GM23248 (cell line): Measurements from ENCODE around the gene PRR22. TPM values are rescaled to one million over a fixed set of nuclear protein-coding genes. Genes with fewer than 3 reads are reported as not detected.
A peak's percentile ranks its signal among the peaks of the same experiment; 100 is the strongest.

ENCODE experiments used
- DNase-seq: peaks from one replicate; pipeline ENCODE4 v3.0.0-alpha.2; 2015
- H2AFZ ChIP-seq: fragments of 200-600 bp; sonication (generic); 2 replicates; pipeline ENCODE4 v1.6.1; 2016; ENCODE audit warnings: antibody characterized with exemption
- H3F3A ChIP-seq: fragments of 200-600 bp; sonication (generic); 2 replicates; pipeline ENCODE4 v1.6.1; 2016; ENCODE audit warnings: mild to moderate bottlenecking, antibody characterized with exemption, mixed run types; ENCODE audit not compliant: insufficient read depth
- H3K27ac ChIP-seq: fragments of 200-600 bp; sonication (generic); 2 replicates; pipeline ENCODE4 v1.5.1; 2016; ENCODE audit warnings: mild to moderate bottlenecking
- H3K27me3 ChIP-seq: fragments of 200-600 bp; sonication (generic); replicated peaks from 2 replicates; pipeline ENCODE4 v1.6.1; 2016; ENCODE audit warnings: mild to moderate bottlenecking; ENCODE audit not compliant: insufficient read depth
- H3K36me3 ChIP-seq: fragments of 200-600 bp; sonication (generic); 2 replicates; pipeline ENCODE4 v1.6.1; 2016; ENCODE audit warnings: low read depth, mild to moderate bottlenecking
- H3K4me1 ChIP-seq: fragments of 200-600 bp; sonication (generic); 2 replicates; pipeline ENCODE4 v1.6.1; 2016; ENCODE audit warnings: mild to moderate bottlenecking; ENCODE audit not compliant: insufficient read depth
- H3K4me2 ChIP-seq: fragments of 200-600 bp; sonication (generic); one replicate; pipeline ENCODE4 v1.6.1; 2016; ENCODE audit warnings: mild to moderate bottlenecking; ENCODE audit not compliant: unreplicated experiment
- H3K4me3 ChIP-seq: fragments of 200-600 bp; sonication (generic); 2 replicates; pipeline ENCODE4 v1.5.1; 2016; ENCODE audit warnings: mild to moderate bottlenecking
- H3K79me2 ChIP-seq: fragments of 200-600 bp; sonication (generic); 2 replicates; pipeline ENCODE4 v1.6.1; 2016; ENCODE audit warnings: mild to moderate bottlenecking; ENCODE audit not compliant: insufficient read depth
- H3K9ac ChIP-seq: fragments of 200-600 bp; sonication (generic); 2 replicates; pipeline ENCODE4 v1.6.1; 2016; ENCODE audit warnings: mild to moderate bottlenecking
- H3K9me2 ChIP-seq: fragments of 200-600 bp; sonication (generic); 2 replicates; pipeline ENCODE4 v1.6.1; 2016; ENCODE audit warnings: mixed run types, mild to moderate bottlenecking, moderate library complexity; ENCODE audit not compliant: insufficient read depth
- H3K9me3 ChIP-seq: fragments of 200-600 bp; sonication (generic); one replicate; pipeline ENCODE4 v1.6.1; 2017; ENCODE audit warnings: low read depth
- H4K20me1 ChIP-seq: fragments of 200-600 bp; sonication (generic); 2 replicates; pipeline ENCODE4 v1.6.0; 2016; ENCODE audit not compliant: insufficient read depth
- EZH2 ChIP-seq: fragments of 200-600 bp; sonication (generic); IDR thresholded peaks from 2 replicates; pipeline ENCODE4 v1.6.1; 2018; ENCODE audit warnings: antibody characterized with exemption, mild to moderate bottlenecking; ENCODE audit not compliant: insufficient read depth, poor library complexity, severe bottlenecking
- EZH2phosphoT487 ChIP-seq: fragments of 200-600 bp; sonication (generic); IDR thresholded peaks from 2 replicates; pipeline ENCODE4 v1.6.1; 2018; ENCODE audit warnings: antibody characterized with exemption, moderate library complexity, mild to moderate bottlenecking, low read depth; ENCODE audit not compliant: insufficient read depth
- WGBS, 2 experiments: methylation state at CpG; one replicate each; pipeline ENCODE4 v1.1.6; 2015 to 2017; ENCODE audit warnings: low lambda C conversion rate in 2 of 2, low coverage in 1 of 2; ENCODE audit errors: missing lambda C conversion rate in 2 of 2; 5-methylcytosine and 5-hydroxymethylcytosine counted together
- in situ Hi-C: fragments of 300-500 bp; cut with MboI; formaldehyde crosslinking; loops from 2 replicates; pipeline ENCODE4 v1.15.0; 2020
- polyA plus RNA-seq: library from polyadenylated mRNA; unstranded; fragments of >200 nt; fragmentation: Nextera tagmentation; extraction: Ambion mirVana; gene quantifications from 2 replicates; pipeline ENCODE4 v1.2.1, GENCODE V29; 2016
- total RNA-seq: library from RNA; depleted of rRNA; stranded (reverse); fragments of >200 nt; shearing (Covaris generic); gene quantifications from 2 replicates; pipeline ENCODE4 v1.2.3, GENCODE V29; 2014

PRR22 gene
- total and polyA plus RNA-seq, 2 experiments from 2014 or later, result 0.19 TPM; not detected in 1

DNA sequence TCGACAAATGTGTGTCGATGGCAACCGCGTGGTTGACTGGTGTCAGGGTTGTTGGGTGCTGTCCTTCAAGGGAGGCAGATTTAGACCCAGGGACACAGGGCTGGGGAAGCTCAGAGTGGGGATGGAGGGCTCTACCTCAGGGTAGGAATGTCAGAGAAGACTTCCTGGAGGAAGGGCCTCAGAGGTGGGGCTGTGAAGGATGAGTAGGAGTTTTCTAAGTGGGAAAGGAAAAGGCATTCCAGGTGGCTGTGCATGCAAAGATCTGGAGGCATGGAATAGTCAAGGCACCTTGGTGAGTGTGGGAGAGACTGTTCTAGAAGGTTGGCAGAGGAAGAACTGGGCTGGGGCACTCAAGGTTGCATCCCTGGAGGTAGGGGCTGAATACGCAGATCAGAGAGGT, 22.4 kb upstream of the PRR22 start:
- no peak overlapping the region for H3K27ac ChIP-seq
- in situ Hi-C loops, result no loop called here
- H2AFZ ChIP-seq, result no peak overlapping the region
- 89 to 91% methylated on average over 5 of the region's 5 CpGs for WGBS, 2 experiments
- no peak for DNase-seq
- no peak overlapping the region for H3K4me2 ChIP-seq
- no peaks in the 10 kb centered on the region for H3K9me2 ChIP-seq
- TF ChIP-seq EZH2 (no peak), EZH2phosphoT487 (no peak)
- peaks cover 15% of the 10 kb centered on the region for H3K27me3 ChIP-seq
- no peaks in the 10 kb centered on the region for H3K9me3 ChIP-seq
- no peaks in the 10 kb centered on the region for H3F3A ChIP-seq
- no peaks in the 10 kb centered on the region for H4K20me1 ChIP-seq
- H3K4me3 ChIP-seq, result no peak overlapping the region
- no peaks in the 10 kb centered on the region for H3K79me2 ChIP-seq
- H3K36me3 ChIP-seq, result no peaks in the 10 kb centered on the region
- no peak overlapping the region for H3K9ac ChIP-seq
- no peaks in the 10 kb centered on the region for H3K4me1 ChIP-seq

DNA sequence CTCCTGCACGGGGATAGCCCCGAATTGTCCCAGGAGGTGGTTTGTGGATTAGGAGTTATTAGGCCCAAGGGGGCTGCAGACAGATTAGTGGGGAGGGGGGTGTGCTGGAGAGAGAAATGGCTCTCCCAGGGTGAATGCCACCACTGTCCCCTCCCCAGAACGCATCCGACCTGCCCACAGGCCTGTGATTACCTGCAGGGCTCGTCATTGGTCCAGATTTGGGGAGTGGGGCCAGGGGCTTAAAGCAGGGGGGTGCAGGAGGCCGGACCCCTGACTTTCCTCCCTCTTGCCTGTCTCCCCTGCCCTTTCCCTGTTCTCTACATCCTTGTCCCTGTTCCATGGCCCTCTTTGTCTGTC, 21.6 kb upstream of the PRR22 start:
- no peak overlapping the region for H2AFZ ChIP-seq
- in situ Hi-C loops, result no loop called here
- 33 to 34% methylated on average over 6 of the region's 6 CpGs for WGBS, 2 experiments

DNA sequence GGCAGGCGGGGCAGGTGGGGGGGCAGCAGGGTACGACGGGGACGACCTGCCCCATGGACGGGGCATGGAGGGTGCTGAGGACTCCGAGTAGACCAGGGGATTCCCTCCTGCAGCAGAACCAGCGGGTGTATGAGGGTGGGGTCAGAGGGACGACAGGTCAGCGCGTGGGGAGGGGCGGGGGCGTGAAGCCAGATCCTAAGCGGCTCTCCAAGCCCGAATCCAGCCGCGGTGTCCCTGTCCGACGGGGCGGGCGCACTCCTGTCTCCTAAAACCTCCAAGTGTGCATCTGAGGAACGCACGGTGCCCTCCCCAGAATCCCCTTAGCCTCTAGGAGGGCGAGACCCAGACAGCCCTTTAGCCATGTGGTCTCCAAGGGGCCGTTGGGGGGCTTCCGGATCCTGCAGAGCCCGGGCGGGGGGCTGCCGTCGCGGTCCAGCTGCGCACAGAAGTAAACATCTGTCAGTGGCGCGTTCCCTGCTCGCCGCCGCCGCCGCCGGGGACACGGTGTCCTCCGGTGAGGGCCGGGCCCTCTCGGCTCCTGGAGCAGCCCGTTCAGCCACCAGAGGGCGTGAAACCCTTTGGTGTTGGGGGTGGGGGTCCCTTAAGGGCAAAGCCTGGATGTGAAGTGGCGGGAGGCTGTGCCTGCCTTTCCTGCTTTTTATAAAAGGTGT, 21.1 kb upstream of the PRR22 start:
- WGBS, 2 experiments, result 7% methylated on average over 33 to 46 of the region's 46 CpGs
- Histone ChIP-seq H3K4me3 (no peak overlapping the region), H2AFZ (no peak overlapping the region)

More for the DNA sequence above, 21.6 kb upstream of the PRR22 start:
- Histone ChIP-seq H3K4me3 (no peak overlapping the region), H3K4me1 (no peaks in the 10 kb centered on the region), H3K9me3 (no peaks in the 10 kb centered on the region), H3K4me2 (no peak overlapping the region), H3K79me2 (no peaks in the 10 kb centered on the region), H3K36me3 (no peaks in the 10 kb centered on the region), H3K27ac (no peak overlapping the region), H3F3A (no peaks in the 10 kb centered on the region), H3K9ac (no peak overlapping the region), H4K20me1 (no peaks in the 10 kb centered on the region), H3K27me3 (peaks cover 15% of the 10 kb centered on the region), H3K9me2 (no peaks in the 10 kb centered on the region)
- TF ChIP-seq EZH2phosphoT487 (no peak), EZH2 (no peak)
- DNase-seq, result no peak

DNA sequence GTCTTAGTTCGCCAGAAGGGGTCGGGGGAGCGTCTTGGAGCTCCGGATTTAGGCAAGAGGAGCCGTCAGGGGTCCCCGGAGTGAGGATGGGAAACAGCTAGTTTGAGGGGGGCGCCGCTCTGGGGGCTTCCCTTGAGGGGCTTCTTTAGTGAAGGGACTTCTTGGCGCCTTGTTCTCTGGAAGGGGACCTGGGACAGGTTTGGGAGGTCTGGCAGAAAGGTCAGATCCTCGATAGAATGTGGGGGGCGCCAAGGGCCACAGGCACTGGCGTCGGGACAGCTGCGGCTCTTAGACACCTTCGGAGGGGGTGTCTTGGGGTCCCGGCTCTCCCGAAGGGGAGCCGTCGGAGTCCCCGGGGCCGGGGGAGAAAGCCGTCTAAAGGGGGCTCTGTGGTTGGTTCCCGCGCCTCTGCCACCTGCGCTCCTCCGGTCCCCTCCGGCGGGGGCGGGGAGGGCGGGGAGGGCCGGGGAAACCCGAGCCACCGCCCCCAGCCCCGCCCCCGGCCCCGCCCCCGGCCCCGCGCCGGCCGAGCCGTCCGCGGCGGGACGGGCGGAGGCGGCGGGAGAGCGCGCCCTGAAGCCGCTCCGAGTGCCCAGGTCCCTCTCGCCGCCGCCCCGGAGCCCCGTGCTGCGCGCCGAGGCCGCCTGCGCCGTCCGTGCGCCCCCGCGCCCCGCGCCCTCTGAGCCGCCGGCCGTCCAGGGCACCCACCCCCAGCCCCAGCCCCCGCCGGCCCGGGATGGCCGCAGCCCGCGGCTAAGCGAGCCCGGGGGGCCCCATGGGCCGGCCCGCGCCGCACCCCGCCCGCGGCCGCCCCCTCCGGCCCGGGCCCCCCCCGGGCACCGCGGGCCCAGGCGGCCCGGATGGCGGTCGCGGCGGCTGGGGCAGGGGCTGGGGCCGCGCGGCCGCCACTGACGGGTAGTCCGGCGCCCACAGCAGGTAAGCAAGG, 20.2 kb upstream of the PRR22 start, which contains the start of gene NRTN:
NRTN (plus strand) TSS at position 552 of the 946 bp plus-strand sequence. CDS start 19,099 bp downstream, outside the sequence.
- 3 to 10% methylated on average over 23 to 68 of the region's 107 CpGs for WGBS, 2 experiments
- in situ Hi-C loops, result loop anchor here (5.0 kb wide), 1 partner anchor 88 kb away; no protein-coding TSS in a partner anchor
- Histone ChIP-seq H3K9me2 (no peaks in the 10 kb centered on the region), H3K9me3 (no peaks in the 10 kb centered on the region), H3K79me2 (no peaks in the 10 kb centered on the region), H3K4me3 (peak within 1 kb of the TSS; percentile 66), H3K27me3 (peaks cover 15% of the 10 kb centered on the region), H3K27ac (no peak within 1 kb of the TSS), H4K20me1 (no peaks in the 10 kb centered on the region), H3K9ac (0 out of 2 replicates have a peak within 1 kb of the TSS, but pooled peaks have one; percentile 36), H2AFZ (peak within 1 kb of the TSS; percentile 80), H3K36me3 (no peaks in the 10 kb centered on the region), H3K4me1 (no peaks in the 10 kb centered on the region), H3F3A (no peaks in the 10 kb centered on the region), H3K4me2 (peak within 1 kb of the TSS; percentile 85)
- TF ChIP-seq EZH2 (peak; percentile 89), EZH2phosphoT487 (no peak)
- DNase-seq, result no peak

More for the DNA sequence above, 21.1 kb upstream of the PRR22 start:
- DNase-seq, result peak; percentile 71
- Histone ChIP-seq H3F3A (no peaks in the 10 kb centered on the region), H3K9me2 (no peaks in the 10 kb centered on the region), H4K20me1 (no peaks in the 10 kb centered on the region), H3K79me2 (no peaks in the 10 kb centered on the region), H3K9me3 (no peaks in the 10 kb centered on the region), H3K27me3 (peaks cover 15% of the 10 kb centered on the region), H3K4me2 (no peak overlapping the region), H3K4me1 (no peaks in the 10 kb centered on the region), H3K9ac (no peak overlapping the region), H3K27ac (no peak overlapping the region), H3K36me3 (no peaks in the 10 kb centered on the region)
- in situ Hi-C loops, result no loop called here
- TF ChIP-seq EZH2phosphoT487, result 0 out of 2 replicates have a peak, but pooled peaks have one; percentile 32
- TF ChIP-seq EZH2, result peak; percentile 72
